GM19238 (cell line): ENCODE measurements around the gene MEIOC.
A peak's percentile ranks its signal among the peaks of the same experiment; 100 is the strongest.

Source experiments
- DNase-seq: peaks from one replicate; pipeline ENCODE4 v3.0.0; 2011; ENCODE audit warnings: low spot score; ENCODE audit not compliant: insufficient read length

MEIOC gene

GRCh38 chr17:44708401-44709263, 52.4 kb downstream of the MEIOC start, which contains the start of gene DBF4B:
Gene DBF4B (plus strand): TSS chr17:44708665. CDS start chr17:44708821, 156 bp downstream.
- DNase-seq: peak; percentile 88

- no peak for DNase-seq
Measured at GRCh38 chr17:44719444-44719843, 63.2 kb downstream of the MEIOC start.

GRCh38 chr17:44722254-44722653, 66.0 kb downstream of the MEIOC start:
- DNase-seq: no peak
